DMS53 treated with DMSO at 0.1 percent for 48 hours (cell line): Measurements from ENCODE around the gene LRRK1.
A peak's percentile ranks its signal among the peaks of the same experiment; 100 is the strongest.

Experiments used
- DNase-seq: peaks from one replicate; lab custom pipeline; 2025; ENCODE audit not compliant: unreplicated experiment; lab: John Stamatoyannopoulos, UW

The LRRK1 gene

GRCh38 chr15:100918690-100919480 lies at the start of gene LRRK1:
LRRK1 (plus strand) TSS chr15:100919357; CDS start chr15:100924633, 5,276 bp downstream.
- peak; percentile 13 for DNase-seq

GRCh38 chr15:100873029-100873677 lies 46.0 kb upstream of the LRRK1 start:
- DNase-seq: peak; percentile 62

- DNase-seq: no peak
Observed at GRCh38 chr15:100875495-100875894, 43.7 kb upstream of the LRRK1 start.

- DNase-seq: no peak
Observed at GRCh38 chr15:100875976-100876375, 43.2 kb upstream of the LRRK1 start.

GRCh38 chr15:100877551-100877950 lies 41.6 kb upstream of the LRRK1 start:
- DNase-seq: no peak

GRCh38 chr15:100878130-100878529 lies 41.0 kb upstream of the LRRK1 start:
- no peak for DNase-seq

- DNase-seq: no peak
Observed at GRCh38 chr15:100878648-100879047, 40.5 kb upstream of the LRRK1 start.

GRCh38 chr15:100879061-100879463 lies 40.1 kb upstream of the LRRK1 start:
- no peak for DNase-seq

- DNase-seq: no peak
Observed at GRCh38 chr15:100879464-100880138, 39.6 kb upstream of the LRRK1 start, which contains the start of gene ALDH1A3. ALDH1A3 (plus strand) TSS chr15:100879831; CDS start chr15:100879908, 77 bp downstream.

- DNase-seq: no peak
Observed at GRCh38 chr15:100880139-100880896, 38.8 kb upstream of the LRRK1 start.

GRCh38 chr15:100880897-100881242 lies 38.3 kb upstream of the LRRK1 start:
- DNase-seq: no peak

- no peak for DNase-seq
Observed at GRCh38 chr15:100881573-100882336, 37.4 kb upstream of the LRRK1 start.

- DNase-seq: no peak
Observed at GRCh38 chr15:100885116-100885515, 34.0 kb upstream of the LRRK1 start.

GRCh38 chr15:100885811-100886210 lies 33.3 kb upstream of the LRRK1 start:
- DNase-seq: no peak

- DNase-seq: no peak
Observed at GRCh38 chr15:100887211-100887913, 31.8 kb upstream of the LRRK1 start.

- peak; percentile 42 for DNase-seq
Observed at GRCh38 chr15:100889385-100890050, 29.6 kb upstream of the LRRK1 start.

- DNase-seq: no peak
Observed at GRCh38 chr15:100890051-100890720, 29.0 kb upstream of the LRRK1 start.

GRCh38 chr15:100890850-100891249 lies 28.3 kb upstream of the LRRK1 start:
- peak; percentile 80 for DNase-seq
